NCI-H2171 (cell line): Measurements from ENCODE around the gene C1orf53.
"Not testable (repeated sequence)": the region's sequence is repeated elsewhere in the genome, so short reads cannot be mapped to it uniquely, and the experiment has no call there.

Experiments used
- DNase-seq: peaks from one replicate; lab custom pipeline; 2025; lab: John Stamatoyannopoulos, UW

C1orf53 gene

DNA sequence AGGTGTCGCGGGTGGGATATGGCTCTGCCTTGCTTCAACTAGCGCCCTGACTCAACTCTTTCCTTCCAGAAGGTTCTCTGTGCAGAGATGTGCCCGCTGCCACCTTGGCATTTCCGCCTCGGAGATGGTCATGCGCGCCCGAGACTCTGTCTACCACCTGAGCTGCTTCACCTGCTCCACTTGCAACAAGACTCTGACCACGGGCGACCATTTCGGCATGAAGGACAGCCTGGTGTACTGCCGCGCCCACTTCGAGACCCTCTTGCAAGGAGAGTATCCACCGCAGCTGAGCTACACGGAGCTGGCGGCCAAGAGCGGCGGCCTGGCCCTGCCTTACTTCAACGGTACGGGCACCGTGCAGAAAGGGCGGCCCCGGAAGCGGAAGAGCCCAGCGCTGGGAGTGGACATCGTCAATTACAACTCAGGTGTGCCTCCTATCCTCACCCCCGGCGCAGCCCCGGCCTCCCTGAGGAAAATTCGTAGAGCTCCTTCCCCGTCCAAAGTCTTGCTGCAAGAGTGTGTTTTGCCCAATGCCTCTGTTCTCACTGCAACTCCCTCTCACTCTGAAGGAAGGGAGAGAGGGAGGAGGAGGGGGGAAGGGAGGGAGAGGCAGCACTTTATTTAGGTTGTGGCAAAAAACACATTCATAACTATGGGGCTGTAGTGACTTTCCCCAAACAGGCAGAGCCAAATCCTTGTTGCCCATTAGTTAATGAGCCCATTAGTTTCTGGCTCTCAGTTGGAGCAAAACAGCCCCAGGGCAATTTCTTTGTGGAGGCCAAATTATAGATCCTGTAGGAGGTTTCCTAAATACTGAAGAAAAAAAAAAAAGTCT lies 19.0 kb downstream of the C1orf53 start:
- no peak for DNase-seq

- DNase-seq, result no peak
These were observed 19.6 kb downstream of the C1orf53 start for GRCh38 chr1:197922070-197922390.

DNA sequence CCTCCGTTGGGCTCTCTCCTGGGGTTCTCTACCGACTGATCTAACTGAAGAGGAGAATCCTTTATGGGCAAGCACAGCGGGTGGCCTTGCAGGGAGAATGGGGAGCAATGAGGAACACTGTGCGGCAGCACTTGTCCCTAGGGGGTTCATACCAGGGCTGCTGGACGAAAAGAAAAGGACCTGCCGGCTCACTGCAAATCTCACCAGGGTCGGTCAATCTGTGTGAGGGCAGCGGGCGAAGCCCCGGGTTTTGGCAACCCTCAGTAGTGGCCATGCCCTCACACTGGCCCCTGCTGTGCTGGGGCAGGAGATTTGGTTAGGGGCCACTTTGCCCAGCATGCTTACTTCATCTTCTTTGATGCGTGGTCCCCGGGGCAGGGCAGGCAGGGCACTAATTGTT lies 20.6 kb downstream of the C1orf53 start:
- no peak for DNase-seq

GRCh38 chr1:197924516-197925123 lies 22.2 kb downstream of the C1orf53 start:
- peak; percentile 26 for DNase-seq

DNA sequence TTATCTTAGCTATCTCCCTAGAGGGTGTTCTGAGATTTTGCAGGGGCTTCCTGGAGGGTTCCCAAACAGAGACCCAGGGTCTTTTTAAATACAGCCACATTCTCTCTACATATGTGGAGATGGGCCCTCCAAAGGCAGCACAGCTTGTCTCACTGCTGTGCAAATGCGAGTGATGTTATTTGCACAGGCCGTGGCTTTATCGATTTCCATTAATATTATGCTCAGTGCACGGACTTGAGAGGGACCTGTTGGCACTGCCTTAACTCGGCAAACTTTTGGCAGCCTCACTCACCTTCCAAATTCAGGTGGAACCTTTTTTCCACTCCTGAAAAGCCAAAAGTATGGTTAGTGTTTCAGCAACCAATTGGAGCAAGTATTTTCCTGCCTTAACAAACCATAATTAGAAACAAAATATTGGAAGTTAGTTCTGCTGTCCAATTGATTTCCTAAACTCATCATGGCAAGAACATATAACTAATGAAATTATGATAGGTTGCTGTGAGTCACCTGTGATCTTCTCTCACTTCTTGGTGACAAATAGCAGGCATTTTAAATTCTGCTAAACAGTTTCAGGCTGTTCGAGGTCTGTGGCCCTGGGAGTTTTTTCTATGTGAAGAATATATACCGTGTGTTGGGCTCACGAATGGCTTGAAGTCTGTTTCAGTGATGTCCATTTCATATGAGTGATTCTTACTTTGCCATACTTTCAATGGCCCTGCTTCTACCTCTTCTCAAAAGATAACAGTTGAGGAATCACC lies 25.7 kb downstream of the C1orf53 start:
- no peak for DNase-seq

- no peak for DNase-seq
These were observed 26.5 kb downstream of the C1orf53 start for GRCh38 chr1:197928849-197929336.

DNA sequence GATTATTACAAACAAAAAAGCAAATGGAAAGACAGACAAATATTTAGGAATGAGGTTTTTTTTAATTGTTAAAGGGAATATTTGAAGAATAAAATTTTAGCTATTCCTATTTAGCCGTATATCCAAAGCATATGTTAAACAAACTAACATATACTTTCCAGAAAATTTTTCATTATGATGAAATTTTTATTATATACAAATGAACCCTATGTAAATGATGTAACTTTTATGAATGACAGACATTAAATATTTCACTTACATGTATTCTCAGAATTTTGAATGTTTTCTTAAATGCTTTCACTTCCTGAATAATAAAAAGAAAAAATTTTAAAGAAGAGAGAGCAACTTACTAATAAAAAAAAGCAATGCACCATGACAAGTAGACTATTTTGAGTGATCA lies 30.6 kb downstream of the C1orf53 start:
- no peak for DNase-seq

- no peak for DNase-seq
These were observed 31.2 kb downstream of the C1orf53 start for GRCh38 chr1:197933647-197934046.

- no peak for DNase-seq
These were observed 35.0 kb downstream of the C1orf53 start for GRCh38 chr1:197937381-197937780.

- no peak for DNase-seq
These were observed 35.5 kb downstream of the C1orf53 start for GRCh38 chr1:197937892-197938291.

- DNase-seq, result not testable (repeated sequence)
These were observed 36.9 kb downstream of the C1orf53 start for GRCh38 chr1:197939159-197939980.

- DNase-seq, result no peak
These were observed 39.6 kb downstream of the C1orf53 start for GRCh38 chr1:197942042-197942441.

GRCh38 chr1:197944485-197944884 lies 42.1 kb downstream of the C1orf53 start:
- DNase-seq, result no peak

DNA sequence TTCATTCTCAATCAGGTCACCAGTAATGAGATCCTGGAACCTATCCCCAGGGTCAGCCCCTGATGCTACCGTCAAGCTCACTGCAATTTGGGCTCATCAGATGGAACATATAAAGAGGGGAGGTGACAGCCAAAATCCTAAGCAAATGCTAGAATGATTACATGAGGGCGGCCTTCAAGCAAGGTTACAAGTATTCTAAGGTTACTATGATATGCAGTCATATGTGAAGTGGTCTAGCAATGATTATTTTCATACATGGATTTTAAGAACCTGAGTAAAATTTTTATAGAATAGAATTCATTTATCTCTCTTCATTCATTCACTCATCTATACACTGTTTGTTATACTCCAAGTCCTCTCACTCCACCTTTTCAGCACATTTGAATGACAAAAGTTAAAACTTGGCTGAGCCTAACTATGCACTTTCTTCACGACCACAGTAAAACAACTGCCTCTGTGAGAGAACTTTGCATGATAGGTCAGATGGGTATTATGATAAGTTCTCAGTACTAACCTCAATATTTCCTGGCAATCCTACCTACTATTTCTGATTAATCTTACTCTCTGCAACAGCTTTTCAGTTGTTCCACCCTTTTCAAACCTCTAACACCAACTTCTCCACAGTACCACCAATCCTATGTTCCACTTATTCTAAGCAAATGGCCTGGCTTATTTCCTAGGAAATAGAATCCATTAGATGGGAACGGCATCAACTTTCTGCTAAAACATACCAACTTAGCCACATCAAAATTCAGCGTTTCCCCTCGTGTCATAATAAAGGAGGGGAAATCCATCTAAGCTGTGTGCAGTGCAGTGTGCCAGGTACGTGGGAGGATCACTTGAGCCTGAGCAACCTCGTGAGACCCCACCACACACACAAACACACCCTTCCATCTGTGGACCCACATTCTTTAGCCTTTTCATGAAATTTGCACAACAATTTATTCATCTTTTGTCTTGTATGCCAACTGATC lies 46.8 kb downstream of the C1orf53 start:
- no peak for DNase-seq

DNA sequence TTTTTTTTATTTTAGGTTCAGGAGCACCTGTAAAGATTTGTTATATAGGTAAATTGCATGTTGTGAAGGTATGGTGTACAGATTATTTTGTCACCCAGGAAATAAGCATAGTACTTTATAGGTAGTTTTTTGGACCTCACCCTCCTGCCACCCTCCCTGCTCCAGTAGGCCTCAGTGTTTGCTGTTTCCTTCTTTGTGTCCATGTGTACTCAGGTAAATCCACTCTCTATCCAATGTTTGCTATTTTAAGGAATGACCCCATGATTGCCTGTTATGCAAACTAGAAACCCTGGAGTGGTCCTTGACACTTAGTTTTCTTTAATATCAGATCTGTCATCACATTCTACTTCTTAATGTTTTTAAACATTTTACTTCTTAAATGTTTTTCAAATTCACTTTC lies 48.7 kb downstream of the C1orf53 start:
- DNase-seq, result no peak

DNA sequence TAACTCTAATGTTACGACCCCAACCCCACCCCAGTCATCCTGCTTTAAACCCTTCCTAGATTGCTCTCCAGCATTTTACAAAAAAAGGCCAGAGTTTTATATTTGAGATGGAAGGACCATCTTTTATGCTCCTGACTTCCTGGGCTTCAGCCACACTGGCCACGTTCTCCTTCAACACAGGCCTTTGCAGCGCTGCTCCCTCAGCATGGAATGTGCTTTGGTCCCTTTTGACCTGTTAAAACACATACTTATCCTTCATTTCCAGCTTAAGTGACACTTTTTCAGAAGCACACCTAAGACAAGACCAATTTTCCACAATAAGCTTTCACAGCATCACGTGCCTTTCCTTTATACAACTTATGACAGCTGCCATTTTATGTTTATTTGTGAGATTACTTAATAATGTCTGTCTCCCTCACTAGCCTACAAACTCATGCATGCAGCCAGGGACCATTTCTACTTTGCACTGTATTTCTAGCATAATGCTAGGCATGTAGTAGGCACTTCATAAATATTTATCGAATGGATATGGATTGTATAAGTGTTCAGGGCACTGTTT lies 49.3 kb downstream of the C1orf53 start:
- no peak for DNase-seq

GRCh38 chr1:197953472-197953871 lies 51.0 kb downstream of the C1orf53 start:
- DNase-seq, result not testable (repeated sequence)

GRCh38 chr1:197954718-197955418 lies 52.4 kb downstream of the C1orf53 start:
- no peak for DNase-seq

- DNase-seq, result no peak
These were observed 53.3 kb downstream of the C1orf53 start for GRCh38 chr1:197955486-197956394.
